Smooth muscle cell (in vitro differentiated cells): ENCODE data around the gene FBH1. TPM values are rescaled to one million over a fixed set of nuclear protein-coding genes. Genes with fewer than 3 reads are reported as not detected.

Experiments used
- DNase-seq: peaks from one replicate; lab custom pipeline; 2025; ENCODE audit not compliant: unreplicated experiment; lab: John Stamatoyannopoulos, UW
- H2AFZ ChIP-seq: fragments of 200-600 bp; sonication (generic); 2 replicates; pipeline ENCODE4 v1.6.0; 2016; ENCODE audit warnings: antibody characterized with exemption, low read depth, mild to moderate bottlenecking
- H3F3A ChIP-seq: fragments of 200-600 bp; sonication (generic); 2 replicates; pipeline ENCODE4 v1.6.0; 2017; ENCODE audit warnings: antibody characterized with exemption, low read depth
- H3K27ac ChIP-seq: fragments of 200-600 bp; sonication (generic); 2 replicates; pipeline ENCODE4 v1.5.1; 2016; ENCODE audit warnings: low read depth, mild to moderate bottlenecking
- H3K27me3 ChIP-seq: fragments of 200-600 bp; sonication (generic); 2 replicates; pipeline ENCODE4 v1.6.1; 2016; ENCODE audit warnings: low read depth, mild to moderate bottlenecking
- H3K36me3 ChIP-seq: fragments of 200-600 bp; sonication (generic); 2 replicates; pipeline ENCODE4 v1.5.1; 2016; ENCODE audit warnings: low read depth
- H3K4me1 ChIP-seq: fragments of 200-600 bp; sonication (generic); 2 replicates; pipeline ENCODE4 v1.5.1; 2016; ENCODE audit warnings: low read depth
- H3K4me2 ChIP-seq: fragments of 200-600 bp; sonication (generic); 2 replicates; pipeline ENCODE4 v1.6.0; 2016; ENCODE audit warnings: mild to moderate bottlenecking
- H3K4me3 ChIP-seq: fragments of 200-600 bp; sonication (generic); 2 replicates; pipeline ENCODE4 v1.5.1; 2016; ENCODE audit warnings: mild to moderate bottlenecking
- H3K79me2 ChIP-seq: fragments of 200-600 bp; sonication (generic); 2 replicates; pipeline ENCODE4 v1.6.0; 2016; ENCODE audit warnings: low read depth, mild to moderate bottlenecking
- H3K9ac ChIP-seq: fragments of 200-600 bp; sonication (generic); 2 replicates; pipeline ENCODE4 v1.6.0; 2016; ENCODE audit warnings: low read depth
- H3K9me3 ChIP-seq: fragments of 200-600 bp; sonication (generic); replicated peaks from 2 replicates; pipeline ENCODE4 v1.5.1; 2016; ENCODE audit warnings: low read depth
- H4K20me1 ChIP-seq: fragments of 200-600 bp; sonication (generic); 2 replicates; pipeline ENCODE4 v1.6.0; 2016; ENCODE audit warnings: low read depth
- WGBS: methylation state at CpG from one replicate; pipeline ENCODE4 v1.1.7; 2016; ENCODE audit warnings: low lambda C conversion rate; 5-methylcytosine and 5-hydroxymethylcytosine counted together
- polyA plus RNA-seq: library from polyadenylated mRNA; unstranded; fragments of >200 nt; fragmentation: Nextera tagmentation; extraction: Ambion mirVana; gene quantifications from 2 replicates; pipeline ENCODE4 v1.2.1, GENCODE V29; 2016
- total RNA-seq: library from RNA; depleted of rRNA; stranded (reverse); fragments of >200 nt; gene quantifications from 2 replicates; pipeline ENCODE4 v1.2.3, GENCODE V29; 2014
- TF ChIP-seq, protein P1 (sequence below): fragments of 200-600 bp; sonication (generic); IDR thresholded peaks from 2 replicates; pipeline ENCODE4 v1.5.1; 2017; ENCODE audit warnings: borderline replicate concordance, mild to moderate bottlenecking, antibody characterized with exemption; ENCODE audit not compliant: insufficient read depth, poor library complexity, severe bottlenecking

The FBH1 gene
- total and polyA plus RNA-seq, 2 experiments from 2014 or later = 68.4 to 70.0 TPM

DNA sequence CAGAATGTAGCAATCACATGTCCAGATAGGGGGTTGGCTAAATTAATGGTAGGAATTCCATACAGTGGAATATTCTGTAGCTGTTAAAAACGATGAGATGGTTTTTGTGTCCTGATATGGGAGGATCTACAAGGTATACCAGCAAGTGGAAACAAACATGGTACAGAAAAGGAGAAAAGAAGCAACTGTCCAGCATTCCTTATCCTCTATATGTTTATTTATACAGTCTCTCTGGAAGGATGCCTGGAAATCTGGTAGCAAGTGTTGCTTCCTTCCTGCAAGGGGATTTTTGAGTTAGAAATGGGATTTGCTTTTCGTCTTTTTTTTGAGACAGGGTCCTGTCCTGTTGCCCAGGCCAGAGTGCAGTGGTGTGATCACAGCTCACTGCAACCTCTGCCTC, 68.0 kb downstream of the FBH1 start:
- H3F3A ChIP-seq = no peaks in the 10 kb centered on the region
- H3K9me3 ChIP-seq = no peaks in the 10 kb centered on the region
- no peak overlapping the region for H2AFZ ChIP-seq
- no peak overlapping the region for H3K4me3 ChIP-seq
- H3K4me1 ChIP-seq = no peaks in the 10 kb centered on the region
- no peaks in the 10 kb centered on the region for H3K27me3 ChIP-seq
- no peak overlapping the region for H3K9ac ChIP-seq
- no peak overlapping the region for H3K27ac ChIP-seq
- DNase-seq = no peak
- no peak overlapping the region for H3K4me2 ChIP-seq
- H3K79me2 ChIP-seq = no peaks in the 10 kb centered on the region
- TF ChIP-seq, protein P1, sequence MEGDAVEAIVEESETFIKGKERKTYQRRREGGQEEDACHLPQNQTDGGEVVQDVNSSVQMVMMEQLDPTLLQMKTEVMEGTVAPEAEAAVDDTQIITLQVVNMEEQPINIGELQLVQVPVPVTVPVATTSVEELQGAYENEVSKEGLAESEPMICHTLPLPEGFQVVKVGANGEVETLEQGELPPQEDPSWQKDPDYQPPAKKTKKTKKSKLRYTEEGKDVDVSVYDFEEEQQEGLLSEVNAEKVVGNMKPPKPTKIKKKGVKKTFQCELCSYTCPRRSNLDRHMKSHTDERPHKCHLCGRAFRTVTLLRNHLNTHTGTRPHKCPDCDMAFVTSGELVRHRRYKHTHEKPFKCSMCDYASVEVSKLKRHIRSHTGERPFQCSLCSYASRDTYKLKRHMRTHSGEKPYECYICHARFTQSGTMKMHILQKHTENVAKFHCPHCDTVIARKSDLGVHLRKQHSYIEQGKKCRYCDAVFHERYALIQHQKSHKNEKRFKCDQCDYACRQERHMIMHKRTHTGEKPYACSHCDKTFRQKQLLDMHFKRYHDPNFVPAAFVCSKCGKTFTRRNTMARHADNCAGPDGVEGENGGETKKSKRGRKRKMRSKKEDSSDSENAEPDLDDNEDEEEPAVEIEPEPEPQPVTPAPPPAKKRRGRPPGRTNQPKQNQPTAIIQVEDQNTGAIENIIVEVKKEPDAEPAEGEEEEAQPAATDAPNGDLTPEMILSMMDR = no peak
- H3K36me3 ChIP-seq = no peaks in the 10 kb centered on the region
- WGBS = 78% methylated on average over 2 of the region's 2 CpGs
- H4K20me1 ChIP-seq = no peaks in the 10 kb centered on the region

DNA sequence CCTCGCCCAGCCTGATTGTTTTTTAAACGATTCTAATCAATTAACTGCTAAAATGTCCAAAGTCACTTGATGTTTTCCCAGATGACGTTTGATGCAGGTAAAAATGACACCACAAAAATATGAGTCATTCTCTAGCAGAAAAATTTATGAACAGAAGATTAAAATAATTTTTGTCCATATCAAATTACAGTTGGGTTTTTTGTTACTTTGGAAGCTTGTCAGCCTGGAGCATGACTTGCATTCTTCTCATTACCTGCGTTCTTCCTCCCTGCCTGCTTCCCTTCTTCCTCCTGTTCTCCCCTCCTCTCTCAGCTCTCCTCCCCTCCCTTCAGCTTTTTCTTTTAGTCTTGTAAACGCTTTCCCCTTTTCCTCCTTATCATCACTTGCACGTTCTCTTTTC, 68.6 kb downstream of the FBH1 start:
- Histone ChIP-seq H3K36me3 (no peaks in the 10 kb centered on the region), H3K9ac (no peak overlapping the region), H3K27ac (no peak overlapping the region), H3K4me1 (no peaks in the 10 kb centered on the region), H3K79me2 (no peaks in the 10 kb centered on the region), H3K27me3 (no peaks in the 10 kb centered on the region), H3F3A (no peaks in the 10 kb centered on the region), H4K20me1 (no peaks in the 10 kb centered on the region), H3K4me3 (no peak overlapping the region), H3K4me2 (no peak overlapping the region), H3K9me3 (no peaks in the 10 kb centered on the region), H2AFZ (no peak overlapping the region)
- WGBS = 68% methylated on average over 6 of the region's 6 CpGs
- DNase-seq = no peak
- TF ChIP-seq, protein P1 = no peak

DNA sequence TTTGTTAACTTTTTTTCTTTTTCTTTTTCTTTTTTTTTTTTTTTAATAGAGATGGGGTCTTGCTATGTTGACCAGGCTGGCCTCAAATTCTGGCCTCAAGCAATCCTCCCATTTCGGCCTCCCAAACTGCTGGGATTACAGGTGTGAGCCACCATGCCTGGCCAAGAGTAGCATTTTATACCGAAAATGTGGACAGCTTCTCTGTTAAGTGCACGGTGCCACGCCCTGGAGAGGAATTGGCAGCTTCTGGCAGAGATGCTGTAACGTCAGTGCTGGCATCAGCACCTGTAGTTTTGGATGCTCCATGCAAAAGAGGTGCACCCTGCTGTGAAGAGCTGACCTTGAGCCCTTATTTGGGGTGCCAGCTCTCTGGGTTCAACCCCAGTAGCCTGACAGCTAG, 69.1 kb downstream of the FBH1 start:
- Histone ChIP-seq H3K4me1 (no peaks in the 10 kb centered on the region), H2AFZ (no peak overlapping the region), H4K20me1 (no peaks in the 10 kb centered on the region), H3K79me2 (no peaks in the 10 kb centered on the region), H3K4me3 (no peak overlapping the region), H3K9me3 (no peaks in the 10 kb centered on the region), H3K36me3 (no peaks in the 10 kb centered on the region), H3K9ac (no peak overlapping the region), H3K4me2 (no peak overlapping the region), H3F3A (no peaks in the 10 kb centered on the region), H3K27ac (no peak overlapping the region), H3K27me3 (no peaks in the 10 kb centered on the region)
- no peak for DNase-seq
- WGBS = 98% methylated on average over 5 of the region's 5 CpGs
- TF ChIP-seq, protein P1 = no peak

DNA sequence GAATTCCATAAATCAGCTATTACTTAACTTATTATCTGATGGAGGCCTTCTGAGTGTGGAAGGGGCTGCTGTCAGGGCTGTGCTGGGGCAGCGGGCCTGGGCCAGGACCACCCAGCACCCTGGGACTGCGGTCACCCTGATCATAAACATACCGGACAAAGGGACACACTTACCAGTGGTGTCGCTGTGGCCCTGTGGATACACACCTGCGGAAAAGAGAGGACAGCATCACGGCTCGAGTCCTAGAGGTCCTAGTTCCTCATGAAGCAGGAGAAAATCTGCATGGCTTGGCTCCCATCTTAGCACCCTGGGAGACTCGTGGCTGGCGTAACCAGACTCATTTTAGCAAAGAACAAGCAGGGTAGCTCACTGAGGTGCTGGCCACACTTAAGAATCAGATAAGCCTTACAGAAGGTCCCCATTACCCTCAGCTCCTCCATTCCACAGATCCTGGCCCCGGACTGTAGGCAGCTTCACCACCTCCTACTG, 69.6 kb downstream of the FBH1 start:
- no peaks in the 10 kb centered on the region for H3K79me2 ChIP-seq
- no peak overlapping the region for H3K4me2 ChIP-seq
- DNase-seq = no peak
- no peaks in the 10 kb centered on the region for H3K4me1 ChIP-seq
- WGBS = 90% methylated on average over 10 of the region's 10 CpGs
- no peaks in the 10 kb centered on the region for H3K36me3 ChIP-seq
- no peak overlapping the region for H3K4me3 ChIP-seq
- TF ChIP-seq, protein P1 = no peak
- H3K27me3 ChIP-seq = no peaks in the 10 kb centered on the region
- no peak overlapping the region for H2AFZ ChIP-seq
- no peak overlapping the region for H3K9ac ChIP-seq
- H4K20me1 ChIP-seq = no peaks in the 10 kb centered on the region
- no peaks in the 10 kb centered on the region for H3F3A ChIP-seq
- H3K9me3 ChIP-seq = no peaks in the 10 kb centered on the region
- H3K27ac ChIP-seq = no peak overlapping the region
